ENCODE measurements around the gene DLGAP3.
A peak's percentile ranks its signal among the peaks of the same experiment; 100 is the strongest.

DLGAP3 gene

GRCh38 chr1:34887593-34887992 lies 41.9 kb downstream of the DLGAP3 start:
- no peak overlapping the region for H3K4me3 ChIP-seq (ENCODE audit: low read length)
- TF ChIP-seq CTCF (conservative IDR thresholded peaks at IDR 0.05; ENCODE audit: low read length), result no peak
- DNase-seq (ENCODE audit: low read depth), result no peak

GRCh38 chr1:34885405-34886247 lies 43.8 kb downstream of the DLGAP3 start:
- peak; percentile 6 for DNase-seq (ENCODE audit: low read depth)
- TF ChIP-seq CTCF (conservative IDR thresholded peaks at IDR 0.05; ENCODE audit: low read length), result no peak
- peak overlapping the region; percentile 39 for H3K4me3 ChIP-seq (ENCODE audit: low read length)

GRCh38 chr1:34884961-34885360 lies 44.5 kb downstream of the DLGAP3 start:
- no peak for DNase-seq (ENCODE audit: low read depth)
- no peak overlapping the region for H3K4me3 ChIP-seq (ENCODE audit: low read length)
- no peak for TF ChIP-seq CTCF (conservative IDR thresholded peaks at IDR 0.05; ENCODE audit: low read length)

GRCh38 chr1:34884536-34884935 lies 44.9 kb downstream of the DLGAP3 start:
- H3K4me3 ChIP-seq (ENCODE audit: low read length), result no peak overlapping the region
- no peak for TF ChIP-seq CTCF (conservative IDR thresholded peaks at IDR 0.05; ENCODE audit: low read length)
- DNase-seq (ENCODE audit: low read depth), result no peak

GRCh38 chr1:34879230-34879629 lies 50.2 kb downstream of the DLGAP3 start:
- no peak for DNase-seq (ENCODE audit: low read depth)
- TF ChIP-seq CTCF (conservative IDR thresholded peaks at IDR 0.05; ENCODE audit: low read length), result no peak
- no peak overlapping the region for H3K4me3 ChIP-seq (ENCODE audit: low read length)

GRCh38 chr1:34876406-34876805 lies 53.0 kb downstream of the DLGAP3 start:
- TF ChIP-seq CTCF (conservative IDR thresholded peaks at IDR 0.05; ENCODE audit: low read length), result no peak
- no peak for DNase-seq (ENCODE audit: low read depth)
- H3K4me3 ChIP-seq (ENCODE audit: low read length), result no peak overlapping the region

- TF ChIP-seq CTCF (conservative IDR thresholded peaks at IDR 0.05; ENCODE audit: low read length), result no peak
- DNase-seq (ENCODE audit: low read depth), result no peak
- no peak overlapping the region for H3K4me3 ChIP-seq (ENCODE audit: low read length)
These were observed 55.0 kb downstream of the DLGAP3 start for GRCh38 chr1:34874296-34874952.

All from AG10803 (cell line).